ENCODE measurements around the gene MASP1. TPM values are rescaled to one million over a fixed set of nuclear protein-coding genes. Genes with fewer than 3 reads are reported as not detected.
"Not testable (repeated sequence)": the region's sequence is repeated elsewhere in the genome, so short reads cannot be mapped to it uniquely, and the experiment has no call there.

The MASP1 gene
- total and polyA plus RNA-seq, 2 of the 4 experiments (the other 2 are of a cell fraction) = 13.1 to 16.2 TPM

DNA sequence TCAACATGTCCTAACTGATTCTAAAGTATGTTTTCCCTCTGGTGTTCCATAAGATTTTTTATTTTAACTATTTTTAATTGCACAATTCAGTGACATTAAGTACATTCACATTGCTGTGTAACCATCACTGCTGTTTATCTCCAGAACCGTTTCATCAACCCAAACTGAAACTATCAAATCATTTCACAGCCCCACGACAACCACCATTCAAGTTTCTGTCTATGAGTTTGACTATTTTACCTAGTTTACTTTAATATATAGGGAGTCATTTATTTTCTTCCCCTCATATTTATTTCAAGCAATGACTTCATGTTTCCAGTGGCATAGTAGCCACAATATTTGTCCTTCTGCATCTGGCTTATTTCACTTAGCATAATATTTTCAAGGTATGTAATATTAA is 85.9 kb downstream of the MASP1 start:
- no CpG with 5 or more reads among the region's 2 CpGs for WGBS, 2 experiments (ENCODE audit: extremely low coverage in 2 of 2, insufficient read length in 1 of 2)
- H3K9me1 ChIP-seq (ENCODE audit: insufficient read depth, low read length) = no peaks in the 10 kb centered on the region
- H3K18ac ChIP-seq (ENCODE audit: low read depth, low read length) = no peak overlapping the region
- H2AFZ ChIP-seq (replicated peaks; ENCODE audit: low read length, poor library complexity) = no peak overlapping the region
- in situ Hi-C loops (cut with MboI; ENCODE audit: low sequenced_read_pairs) (no loop called here), dilution Hi-C loops (cut with HindIII; ENCODE audit: low sequenced_read_pairs, unreplicated experiment) (loop anchor here (25.0 kb wide), 1 partner anchor 482 kb away; no protein-coding TSS in a partner anchor), intact Hi-C loops (cut with micrococcal nuclease) (no loop called here)
- H3K56ac ChIP-seq (ENCODE audit: extremely low read depth, insufficient read depth, low read length) = no peak overlapping the region
- ATAC-seq (ENCODE audit: low read depth) (no peak), DNase-seq (no peak)
- H2BK15ac ChIP-seq (ENCODE audit: low read depth, low read length) = no peak overlapping the region
- no peak overlapping the region for H3K14ac ChIP-seq (replicated peaks; ENCODE audit: low read depth, low read length)
- H3K4me3 ChIP-seq (ENCODE audit: insufficient read depth, low read depth, low read length) = no peak overlapping the region
- H3K36me3 ChIP-seq (ENCODE audit: control insufficient read depth, insufficient read depth, low read length) = no peaks in the 10 kb centered on the region
- H3K4me1 ChIP-seq (ENCODE audit: control insufficient read depth, insufficient read depth, low read length) = peaks cover 5% of the 10 kb centered on the region
- H4K91ac ChIP-seq (ENCODE audit: insufficient read depth, low read depth, low read length) = no peak overlapping the region
- no peak overlapping the region for H2BK20ac ChIP-seq (ENCODE audit: low read depth, low read length)
- H4K5ac ChIP-seq (ENCODE audit: low read depth, low read length) = no peak overlapping the region
- H3K4me2 ChIP-seq (ENCODE audit: low read depth, low read length) = no peak overlapping the region
- H3K27me3 ChIP-seq (ENCODE audit: control insufficient read depth, insufficient read depth, low read length) = peaks cover 32% of the 10 kb centered on the region
- H3K27ac ChIP-seq (ENCODE audit: insufficient read depth, low read length) = no peak overlapping the region
- TF ChIP-seq USF2 (IDR thresholded peaks at IDR 0.05; ENCODE audit: low read depth, low read length) (no peak), SMC3 (IDR thresholded peaks at IDR 0.05; ENCODE audit: low read depth, low read length) (no peak)
- TF ChIP-seq, protein P1, sequence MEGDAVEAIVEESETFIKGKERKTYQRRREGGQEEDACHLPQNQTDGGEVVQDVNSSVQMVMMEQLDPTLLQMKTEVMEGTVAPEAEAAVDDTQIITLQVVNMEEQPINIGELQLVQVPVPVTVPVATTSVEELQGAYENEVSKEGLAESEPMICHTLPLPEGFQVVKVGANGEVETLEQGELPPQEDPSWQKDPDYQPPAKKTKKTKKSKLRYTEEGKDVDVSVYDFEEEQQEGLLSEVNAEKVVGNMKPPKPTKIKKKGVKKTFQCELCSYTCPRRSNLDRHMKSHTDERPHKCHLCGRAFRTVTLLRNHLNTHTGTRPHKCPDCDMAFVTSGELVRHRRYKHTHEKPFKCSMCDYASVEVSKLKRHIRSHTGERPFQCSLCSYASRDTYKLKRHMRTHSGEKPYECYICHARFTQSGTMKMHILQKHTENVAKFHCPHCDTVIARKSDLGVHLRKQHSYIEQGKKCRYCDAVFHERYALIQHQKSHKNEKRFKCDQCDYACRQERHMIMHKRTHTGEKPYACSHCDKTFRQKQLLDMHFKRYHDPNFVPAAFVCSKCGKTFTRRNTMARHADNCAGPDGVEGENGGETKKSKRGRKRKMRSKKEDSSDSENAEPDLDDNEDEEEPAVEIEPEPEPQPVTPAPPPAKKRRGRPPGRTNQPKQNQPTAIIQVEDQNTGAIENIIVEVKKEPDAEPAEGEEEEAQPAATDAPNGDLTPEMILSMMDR (conservative IDR thresholded peaks at IDR 0.05; ENCODE audit: low read depth, low read length) = no peak
- no TSS peak for BruUV-seq (replicated peaks)
- no peak overlapping the region for H2AK5ac ChIP-seq (ENCODE audit: low read depth, low read length)
- H3K9ac ChIP-seq (ENCODE audit: low read depth, low read length) = no peak overlapping the region
- H3K79me1 ChIP-seq (ENCODE audit: low read depth in 1 of 2, low read length in 2 of 2) = no peaks in the 10 kb centered on the region
- POLR2A ChIA-PET (ENCODE audit: unreplicated experiment) = no interaction called here
- no peaks in the 10 kb centered on the region for H4K20me1 ChIP-seq (ENCODE audit: insufficient read depth, low read length)
- no peak overlapping the region for H2BK120ac ChIP-seq (ENCODE audit: low read depth, low read length)
- no peak overlapping the region for H2BK5ac ChIP-seq (ENCODE audit: low read depth, low read length, poor library complexity, severe bottlenecking)
- H4K8ac ChIP-seq (ENCODE audit: low read depth in 2 of 2, low read length in 2 of 2) = no peak overlapping the region
- H3K4ac ChIP-seq (ENCODE audit: low read depth, low read length) = no peak overlapping the region
- no peak overlapping the region for H2AK9ac ChIP-seq (replicated peaks; ENCODE audit: low read depth, low read length, poor library complexity)
- peaks cover 2% of the 10 kb centered on the region; the same call in 1 of the 2 replicates for H3K9me3 ChIP-seq (ENCODE audit: control insufficient read depth, insufficient read depth, low read length)
- CTCF ChIA-PET = no interaction called here
- H3K23ac ChIP-seq (ENCODE audit: low read depth, low read length) = no peak overlapping the region

- H3K9me1 ChIP-seq (ENCODE audit: insufficient read depth, low read length); H3K79me1 ChIP-seq (ENCODE audit: low read depth in 1 of 2, low read length in 2 of 2); H2AK5ac ChIP-seq (ENCODE audit: low read depth, low read length); H2BK5ac ChIP-seq (ENCODE audit: low read depth, low read length, poor library complexity, severe bottlenecking); H4K20me1 ChIP-seq (ENCODE audit: insufficient read depth, low read length); in situ Hi-C loops (cut with MboI; ENCODE audit: low sequenced_read_pairs); H3K9me3 ChIP-seq (ENCODE audit: control insufficient read depth, insufficient read depth, low read length); H4K5ac ChIP-seq (ENCODE audit: low read depth, low read length); ATAC-seq (ENCODE audit: low read depth); DNase-seq; H3K4me2 ChIP-seq (ENCODE audit: low read depth, low read length); H3K56ac ChIP-seq (ENCODE audit: extremely low read depth, insufficient read depth, low read length); H4K8ac ChIP-seq (ENCODE audit: low read depth in 2 of 2, low read length in 2 of 2); H3K18ac ChIP-seq (ENCODE audit: low read depth, low read length); H3K9ac ChIP-seq (ENCODE audit: low read depth, low read length); BruUV-seq (replicated peaks); H2AK9ac ChIP-seq (replicated peaks; ENCODE audit: low read depth, low read length, poor library complexity); H3K4ac ChIP-seq (ENCODE audit: low read depth, low read length); H4K91ac ChIP-seq (ENCODE audit: insufficient read depth, low read depth, low read length); intact Hi-C loops (cut with micrococcal nuclease); H2AFZ ChIP-seq (replicated peaks; ENCODE audit: low read length, poor library complexity); H3K14ac ChIP-seq (replicated peaks; ENCODE audit: low read depth, low read length); H2BK120ac ChIP-seq (ENCODE audit: low read depth, low read length); H3K36me3 ChIP-seq (ENCODE audit: control insufficient read depth, insufficient read depth, low read length); H3K4me1 ChIP-seq (ENCODE audit: control insufficient read depth, insufficient read depth, low read length); H2BK15ac ChIP-seq (ENCODE audit: low read depth, low read length); H3K27ac ChIP-seq (ENCODE audit: insufficient read depth, low read length); H3K23ac ChIP-seq (ENCODE audit: low read depth, low read length); H2BK20ac ChIP-seq (ENCODE audit: low read depth, low read length); H3K4me3 ChIP-seq (ENCODE audit: insufficient read depth, low read depth, low read length); CTCF ChIA-PET: not testable (repeated sequence)
- 95% methylated on average over 19 of the region's 44 CpGs; no CpG with 5 or more reads in 1 of the 2 experiments for WGBS, 2 experiments (ENCODE audit: extremely low coverage in 2 of 2, insufficient read length in 1 of 2)
- POLR2A ChIA-PET (ENCODE audit: unreplicated experiment) = interaction anchor here (0.7 kb wide), 1 partner anchor 13 kb away, joined by 10 read pairs; no protein-coding TSS in a partner anchor
- dilution Hi-C loops (cut with HindIII; ENCODE audit: low sequenced_read_pairs, unreplicated experiment) = loop anchor here (25.0 kb wide), 1 partner anchor 488 kb away; no protein-coding TSS in a partner anchor
- peaks cover 33% of the 10 kb centered on the region for H3K27me3 ChIP-seq (ENCODE audit: control insufficient read depth, insufficient read depth, low read length)
Measured at GRCh38 chr3:187199463-187200050, 92.0 kb downstream of the MASP1 start.

All from IMR-90 (cell line).